WTC11 (cell line): Measurements from ENCODE around the gene LLGL2. TPM values are rescaled to one million over a fixed set of nuclear protein-coding genes. Genes with fewer than 3 reads are reported as not detected.

ENCODE experiments used
- ATAC-seq: fragments of 200-7000 bp; cut with Tn5 transposase; 2 replicates; pipeline ENCODE4 v1.10.0; 2021; ENCODE audit warnings: mild to moderate bottlenecking, moderate library complexity
- CTCF ChIA-PET: fragments of 300-600 bp; sonication (Branson Sonifier 250); formaldehyde crosslinking; loops from one replicate; lab custom pipeline; 2021; ENCODE audit warnings: antibody characterized with exemption; lab: Charles Lee
- POLR2A ChIA-PET: fragments of 350-600 bp; sonication (Branson Sonifier 250); formaldehyde crosslinking; loops from one replicate; lab custom pipeline; 2021; ENCODE audit warnings: antibody characterized with exemption; lab: Charles Lee
- DNase-seq: peaks from one replicate; pipeline ENCODE4 v3.0.0; 2021; ENCODE audit warnings: low spot score
- H3K27ac Mint-ChIP-seq: 2 replicates; pipeline ENCODE4 v1.8.0; 2021; ENCODE audit warnings: mixed read lengths
- H3K27me3 Mint-ChIP-seq: 2 replicates; pipeline ENCODE4 v1.8.0; 2021; ENCODE audit warnings: low read depth, mild to moderate bottlenecking, moderate library complexity, mixed read lengths
- H3K36me3 Mint-ChIP-seq: 2 replicates; pipeline ENCODE4 v1.8.0; 2021; ENCODE audit warnings: mixed read lengths
- H3K4me1 Mint-ChIP-seq: 2 replicates; pipeline ENCODE4 v1.8.0; 2022; ENCODE audit warnings: mixed read lengths
- H3K4me3 Mint-ChIP-seq: 2 replicates; pipeline ENCODE4 v1.8.0; 2021; ENCODE audit warnings: mild to moderate bottlenecking, moderate library complexity, mixed read lengths
- H3K9me3 Mint-ChIP-seq: 2 replicates; pipeline ENCODE4 v1.8.0; 2021; ENCODE audit warnings: mixed read lengths
- IRF2 ChIP-seq: sonication (generic); formaldehyde crosslinking; IDR thresholded peaks from 2 replicates; pipeline ENCODE4 v1.8.0; 2022; ENCODE audit warnings: low read depth, missing genetic modification reagents, borderline replicate concordance
- JAZF1 ChIP-seq: fragments of 250-450 bp; sonication (Bioruptor Pico); IDR thresholded peaks from 2 replicates; pipeline ENCODE4 v1.9.0; 2021; ENCODE audit warnings: moderate library complexity, mild to moderate bottlenecking, inconsistent platforms
- NFATC4 ChIP-seq: fragments of 250-450 bp; sonication (Bioruptor Pico); IDR thresholded peaks from 2 replicates; pipeline ENCODE4 v1.9.0; 2021; ENCODE audit warnings: mild to moderate bottlenecking
- NFE2L1 ChIP-seq: sonication (generic); formaldehyde crosslinking; IDR thresholded peaks from 2 replicates; pipeline ENCODE4 v1.8.1; 2023; ENCODE audit warnings: missing genetic modification reagents
- OVOL2 ChIP-seq: fragments of 250-450 bp; sonication (Bioruptor Pico); IDR thresholded peaks from 2 replicates; pipeline ENCODE4 v1.9.0; 2021; ENCODE audit warnings: mild to moderate bottlenecking, borderline replicate concordance
- ZNF121 ChIP-seq: sonication (generic); formaldehyde crosslinking; IDR thresholded peaks from 2 replicates; pipeline ENCODE4 v1.8.0; 2023; ENCODE audit warnings: missing genetic modification reagents
- ZNF263 ChIP-seq: sonication (generic); formaldehyde crosslinking; IDR thresholded peaks from 2 replicates; pipeline ENCODE4 v1.8.1; 2022; ENCODE audit warnings: low read depth, mild to moderate bottlenecking, moderate library complexity, missing genetic modification reagents
- ZNF423 ChIP-seq: fragments of 250-450 bp; sonication (Bioruptor Pico); IDR thresholded peaks from 2 replicates; pipeline ENCODE4 v2.1.2; 2022; ENCODE audit warnings: mild to moderate bottlenecking, moderate library complexity
- total RNA-seq: library from RNA; stranded (reverse); gene quantifications from 3 replicates; pipeline ENCODE4 v1.2.3, GENCODE V29; 2021
- TF ChIP-seq, protein P1 (sequence below): sonication (generic); formaldehyde crosslinking; conservative IDR thresholded peaks from 2 replicates; pipeline ENCODE4 v1.8.1; 2022; ENCODE audit warnings: mild to moderate bottlenecking, missing genetic modification reagents
- TF ChIP-seq, protein P2 (sequence below): fragments of 250-450 bp; sonication (Bioruptor Pico); conservative IDR thresholded peaks from 2 replicates; pipeline ENCODE4 v1.9.0; 2021; ENCODE audit warnings: mild to moderate bottlenecking
- TF ChIP-seq, protein P3 (sequence below): sonication (generic); formaldehyde crosslinking; IDR thresholded peaks from 2 replicates; pipeline ENCODE4 v1.8.0; 2023; ENCODE audit warnings: missing genetic modification reagents, mild to moderate bottlenecking, borderline replicate concordance
- TF ChIP-seq, protein P4 (sequence below): fragments of 250-450 bp; sonication (Bioruptor Pico); IDR thresholded peaks from 2 replicates; pipeline ENCODE4 v1.9.0; 2021; ENCODE audit warnings: mild to moderate bottlenecking
- TF ChIP-seq, protein P5 (sequence below): sonication (generic); formaldehyde crosslinking; IDR thresholded peaks from 2 replicates; pipeline ENCODE4 v1.8.1; 2023; ENCODE audit warnings: mild to moderate bottlenecking, missing genetic modification reagents
- TF ChIP-seq, protein P6 (sequence below): sonication (generic); formaldehyde crosslinking; IDR thresholded peaks from 2 replicates; pipeline ENCODE4 v1.8.1; 2023; ENCODE audit warnings: mild to moderate bottlenecking, missing genetic modification reagents, borderline replicate concordance
- TF ChIP-seq, protein P7 (sequence below): sonication (generic); formaldehyde crosslinking; IDR thresholded peaks from 2 replicates; pipeline ENCODE4 v1.8.1; 2022; ENCODE audit warnings: mild to moderate bottlenecking, moderate library complexity, missing genetic modification reagents

The LLGL2 gene
- total RNA-seq, 1 experiment from 2014 or later: 103 TPM

DNA sequence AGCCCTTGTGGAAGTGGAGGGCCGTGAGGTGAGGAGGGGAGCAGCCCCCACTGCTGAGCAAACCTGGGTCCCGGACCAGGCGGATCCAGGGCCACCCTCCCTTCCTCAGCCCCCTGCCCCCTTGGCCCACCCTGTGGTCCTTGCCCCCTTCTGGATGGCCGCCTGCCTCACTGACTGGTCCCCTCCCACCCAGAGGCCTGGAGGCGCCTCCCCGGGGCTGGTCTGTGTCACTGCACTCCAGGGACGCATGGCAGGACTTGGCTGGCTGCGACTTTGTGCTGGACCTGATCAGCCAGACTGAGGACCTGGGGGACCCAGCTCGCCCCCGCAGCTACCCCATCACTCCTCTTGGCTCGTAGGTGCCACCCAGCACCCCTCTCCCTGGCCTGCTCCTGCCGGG lies 88.5 kb downstream of the LLGL2 start:
- 0 out of 2 replicates have a peak, but pooled peaks have one; percentile 21 for TF ChIP-seq ZNF121 (CRISPR knock-in tag)
- TF ChIP-seq, protein P1, sequence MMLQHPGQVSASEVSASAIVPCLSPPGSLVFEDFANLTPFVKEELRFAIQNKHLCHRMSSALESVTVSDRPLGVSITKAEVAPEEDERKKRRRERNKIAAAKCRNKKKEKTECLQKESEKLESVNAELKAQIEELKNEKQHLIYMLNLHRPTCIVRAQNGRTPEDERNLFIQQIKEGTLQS (CRISPR knock-in tag): no peak
- H3K4me3 Mint-ChIP-seq: no peak overlapping the region
- H3K36me3 Mint-ChIP-seq: no peaks in the 10 kb centered on the region
- CTCF ChIA-PET: interaction anchor here (0.8 to 19.0 kb wide), 18 partner anchors 9 to 216 kb away, joined by 3 to 304 read pairs (median 6); partner anchors contain the start of genes SMIM5 and TSEN54
- peak; percentile 65 for DNase-seq
- ATAC-seq: peak; percentile 77
- no peaks in the 10 kb centered on the region for H3K9me3 Mint-ChIP-seq
- no peak overlapping the region for H3K27ac Mint-ChIP-seq
- H3K27me3 Mint-ChIP-seq: no peaks in the 10 kb centered on the region
- POLR2A ChIA-PET: no interaction called here
- H3K4me1 Mint-ChIP-seq: no peaks in the 10 kb centered on the region

DNA sequence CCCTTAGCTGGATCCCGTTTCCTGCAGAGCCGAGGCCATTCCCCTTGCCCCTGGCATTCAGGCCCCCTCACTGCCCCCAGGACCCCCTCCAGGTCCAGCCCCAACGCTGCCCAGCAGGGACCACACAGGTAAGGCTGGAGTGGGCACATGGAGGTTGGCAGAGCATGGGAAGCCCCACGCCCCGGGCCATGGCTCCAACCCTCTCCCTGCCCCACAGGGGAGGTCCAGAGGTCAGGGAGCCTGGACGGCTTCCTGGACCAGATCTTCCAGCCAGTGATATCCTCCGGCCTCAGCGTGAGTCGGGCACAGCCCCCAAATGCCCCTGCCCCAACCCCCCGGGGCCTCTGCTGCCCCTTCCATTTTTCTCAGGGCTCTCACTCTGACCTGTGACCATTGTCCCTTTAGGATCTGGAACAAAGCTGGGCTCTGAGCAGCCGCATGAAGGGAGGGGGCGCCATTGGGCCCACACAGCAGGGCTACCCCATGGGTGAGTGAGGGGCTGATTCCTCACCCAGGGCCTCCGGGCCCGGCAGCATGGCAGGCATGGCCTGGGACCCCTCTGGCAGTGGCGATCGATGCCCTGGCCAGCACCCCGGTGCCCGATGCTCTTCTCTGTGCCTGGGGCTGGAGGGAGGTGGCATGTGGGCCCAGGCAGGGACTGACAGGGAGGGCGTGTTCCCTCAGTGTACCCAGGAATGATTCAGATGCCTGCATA lies 89.2 kb downstream of the LLGL2 start:
- CTCF ChIA-PET: interaction anchor here (0.6 to 19.0 kb wide), 18 partner anchors 10 to 421 kb away, joined by 3 to 304 read pairs (median 6); partner anchors contain the start of genes SMIM5 and TSEN54
- no peak for DNase-seq
- H3K4me3 Mint-ChIP-seq: no peak overlapping the region
- no peak overlapping the region for H3K27ac Mint-ChIP-seq
- H3K27me3 Mint-ChIP-seq: no peaks in the 10 kb centered on the region
- POLR2A ChIA-PET: interaction anchor here (0.5 kb wide), 1 partner anchor 196 kb away, joined by 3 read pairs; no protein-coding TSS in a partner anchor
- H3K36me3 Mint-ChIP-seq: no peaks in the 10 kb centered on the region
- ATAC-seq: peak; percentile 17; the same call in 1 of the 2 replicates
- no peaks in the 10 kb centered on the region for H3K4me1 Mint-ChIP-seq
- H3K9me3 Mint-ChIP-seq: no peaks in the 10 kb centered on the region
- TF ChIP-seq, protein P2, sequence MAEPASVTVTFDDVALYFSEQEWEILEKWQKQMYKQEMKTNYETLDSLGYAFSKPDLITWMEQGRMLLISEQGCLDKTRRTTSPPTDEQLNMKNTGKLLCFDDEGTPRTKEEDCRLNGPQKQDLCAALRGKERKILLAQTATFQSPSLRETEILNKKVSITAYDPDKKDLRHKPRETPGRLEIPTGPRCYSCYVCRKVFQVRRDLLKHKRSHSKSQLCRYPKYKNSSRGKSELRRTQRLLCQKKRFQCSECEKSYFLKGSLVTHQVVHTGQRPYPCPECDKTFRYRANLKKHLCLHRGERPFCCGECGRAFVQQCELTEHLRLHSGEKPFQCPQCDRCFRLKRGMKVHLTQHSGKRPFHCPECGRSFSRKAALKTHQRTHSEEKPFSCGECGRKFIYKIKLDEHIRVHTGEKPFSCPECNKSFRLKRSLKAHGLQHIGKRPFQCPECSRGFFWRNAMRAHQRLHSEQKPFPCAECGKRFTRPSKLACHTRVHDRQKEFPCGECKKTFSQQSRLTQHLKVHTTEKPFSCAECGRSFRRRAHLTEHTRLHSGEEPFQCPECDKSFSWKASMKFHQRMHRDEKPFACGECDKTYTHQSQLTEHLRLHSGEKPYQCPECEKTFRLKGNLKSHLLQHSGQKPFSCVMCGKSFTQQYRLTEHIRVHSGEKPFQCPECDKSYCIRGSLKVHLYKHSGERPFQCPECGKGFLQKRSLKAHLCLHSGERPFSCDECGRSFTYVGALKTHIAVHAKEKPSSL (CRISPR knock-in tag): no peak
- TF ChIP-seq OVOL2: no peak
- TF ChIP-seq JAZF1 (CRISPR knock-in tag): no peak
- no peak for TF ChIP-seq NFE2L1 (CRISPR knock-in tag)
- TF ChIP-seq, protein P3, sequence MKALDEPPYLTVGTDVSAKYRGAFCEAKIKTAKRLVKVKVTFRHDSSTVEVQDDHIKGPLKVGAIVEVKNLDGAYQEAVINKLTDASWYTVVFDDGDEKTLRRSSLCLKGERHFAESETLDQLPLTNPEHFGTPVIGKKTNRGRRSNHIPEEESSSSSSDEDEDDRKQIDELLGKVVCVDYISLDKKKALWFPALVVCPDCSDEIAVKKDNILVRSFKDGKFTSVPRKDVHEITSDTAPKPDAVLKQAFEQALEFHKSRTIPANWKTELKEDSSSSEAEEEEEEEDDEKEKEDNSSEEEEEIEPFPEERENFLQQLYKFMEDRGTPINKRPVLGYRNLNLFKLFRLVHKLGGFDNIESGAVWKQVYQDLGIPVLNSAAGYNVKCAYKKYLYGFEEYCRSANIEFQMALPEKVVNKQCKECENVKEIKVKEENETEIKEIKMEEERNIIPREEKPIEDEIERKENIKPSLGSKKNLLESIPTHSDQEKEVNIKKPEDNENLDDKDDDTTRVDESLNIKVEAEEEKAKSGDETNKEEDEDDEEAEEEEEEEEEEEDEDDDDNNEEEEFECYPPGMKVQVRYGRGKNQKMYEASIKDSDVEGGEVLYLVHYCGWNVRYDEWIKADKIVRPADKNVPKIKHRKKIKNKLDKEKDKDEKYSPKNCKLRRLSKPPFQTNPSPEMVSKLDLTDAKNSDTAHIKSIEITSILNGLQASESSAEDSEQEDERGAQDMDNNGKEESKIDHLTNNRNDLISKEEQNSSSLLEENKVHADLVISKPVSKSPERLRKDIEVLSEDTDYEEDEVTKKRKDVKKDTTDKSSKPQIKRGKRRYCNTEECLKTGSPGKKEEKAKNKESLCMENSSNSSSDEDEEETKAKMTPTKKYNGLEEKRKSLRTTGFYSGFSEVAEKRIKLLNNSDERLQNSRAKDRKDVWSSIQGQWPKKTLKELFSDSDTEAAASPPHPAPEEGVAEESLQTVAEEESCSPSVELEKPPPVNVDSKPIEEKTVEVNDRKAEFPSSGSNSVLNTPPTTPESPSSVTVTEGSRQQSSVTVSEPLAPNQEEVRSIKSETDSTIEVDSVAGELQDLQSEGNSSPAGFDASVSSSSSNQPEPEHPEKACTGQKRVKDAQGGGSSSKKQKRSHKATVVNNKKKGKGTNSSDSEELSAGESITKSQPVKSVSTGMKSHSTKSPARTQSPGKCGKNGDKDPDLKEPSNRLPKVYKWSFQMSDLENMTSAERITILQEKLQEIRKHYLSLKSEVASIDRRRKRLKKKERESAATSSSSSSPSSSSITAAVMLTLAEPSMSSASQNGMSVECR: no peak
- TF ChIP-seq, protein P4, sequence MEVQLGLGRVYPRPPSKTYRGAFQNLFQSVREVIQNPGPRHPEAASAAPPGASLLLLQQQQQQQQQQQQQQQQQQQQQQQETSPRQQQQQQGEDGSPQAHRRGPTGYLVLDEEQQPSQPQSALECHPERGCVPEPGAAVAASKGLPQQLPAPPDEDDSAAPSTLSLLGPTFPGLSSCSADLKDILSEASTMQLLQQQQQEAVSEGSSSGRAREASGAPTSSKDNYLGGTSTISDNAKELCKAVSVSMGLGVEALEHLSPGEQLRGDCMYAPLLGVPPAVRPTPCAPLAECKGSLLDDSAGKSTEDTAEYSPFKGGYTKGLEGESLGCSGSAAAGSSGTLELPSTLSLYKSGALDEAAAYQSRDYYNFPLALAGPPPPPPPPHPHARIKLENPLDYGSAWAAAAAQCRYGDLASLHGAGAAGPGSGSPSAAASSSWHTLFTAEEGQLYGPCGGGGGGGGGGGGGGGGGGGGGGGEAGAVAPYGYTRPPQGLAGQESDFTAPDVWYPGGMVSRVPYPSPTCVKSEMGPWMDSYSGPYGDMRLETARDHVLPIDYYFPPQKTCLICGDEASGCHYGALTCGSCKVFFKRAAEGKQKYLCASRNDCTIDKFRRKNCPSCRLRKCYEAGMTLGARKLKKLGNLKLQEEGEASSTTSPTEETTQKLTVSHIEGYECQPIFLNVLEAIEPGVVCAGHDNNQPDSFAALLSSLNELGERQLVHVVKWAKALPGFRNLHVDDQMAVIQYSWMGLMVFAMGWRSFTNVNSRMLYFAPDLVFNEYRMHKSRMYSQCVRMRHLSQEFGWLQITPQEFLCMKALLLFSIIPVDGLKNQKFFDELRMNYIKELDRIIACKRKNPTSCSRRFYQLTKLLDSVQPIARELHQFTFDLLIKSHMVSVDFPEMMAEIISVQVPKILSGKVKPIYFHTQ (CRISPR knock-in tag): no peak
- TF ChIP-seq, protein P5, sequence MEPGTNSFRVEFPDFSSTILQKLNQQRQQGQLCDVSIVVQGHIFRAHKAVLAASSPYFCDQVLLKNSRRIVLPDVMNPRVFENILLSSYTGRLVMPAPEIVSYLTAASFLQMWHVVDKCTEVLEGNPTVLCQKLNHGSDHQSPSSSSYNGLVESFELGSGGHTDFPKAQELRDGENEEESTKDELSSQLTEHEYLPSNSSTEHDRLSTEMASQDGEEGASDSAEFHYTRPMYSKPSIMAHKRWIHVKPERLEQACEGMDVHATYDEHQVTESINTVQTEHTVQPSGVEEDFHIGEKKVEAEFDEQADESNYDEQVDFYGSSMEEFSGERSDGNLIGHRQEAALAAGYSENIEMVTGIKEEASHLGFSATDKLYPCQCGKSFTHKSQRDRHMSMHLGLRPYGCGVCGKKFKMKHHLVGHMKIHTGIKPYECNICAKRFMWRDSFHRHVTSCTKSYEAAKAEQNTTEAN (CRISPR knock-in tag): no peak
- TF ChIP-seq ZNF263 (CRISPR knock-in tag): no peak
- TF ChIP-seq, protein P6, sequence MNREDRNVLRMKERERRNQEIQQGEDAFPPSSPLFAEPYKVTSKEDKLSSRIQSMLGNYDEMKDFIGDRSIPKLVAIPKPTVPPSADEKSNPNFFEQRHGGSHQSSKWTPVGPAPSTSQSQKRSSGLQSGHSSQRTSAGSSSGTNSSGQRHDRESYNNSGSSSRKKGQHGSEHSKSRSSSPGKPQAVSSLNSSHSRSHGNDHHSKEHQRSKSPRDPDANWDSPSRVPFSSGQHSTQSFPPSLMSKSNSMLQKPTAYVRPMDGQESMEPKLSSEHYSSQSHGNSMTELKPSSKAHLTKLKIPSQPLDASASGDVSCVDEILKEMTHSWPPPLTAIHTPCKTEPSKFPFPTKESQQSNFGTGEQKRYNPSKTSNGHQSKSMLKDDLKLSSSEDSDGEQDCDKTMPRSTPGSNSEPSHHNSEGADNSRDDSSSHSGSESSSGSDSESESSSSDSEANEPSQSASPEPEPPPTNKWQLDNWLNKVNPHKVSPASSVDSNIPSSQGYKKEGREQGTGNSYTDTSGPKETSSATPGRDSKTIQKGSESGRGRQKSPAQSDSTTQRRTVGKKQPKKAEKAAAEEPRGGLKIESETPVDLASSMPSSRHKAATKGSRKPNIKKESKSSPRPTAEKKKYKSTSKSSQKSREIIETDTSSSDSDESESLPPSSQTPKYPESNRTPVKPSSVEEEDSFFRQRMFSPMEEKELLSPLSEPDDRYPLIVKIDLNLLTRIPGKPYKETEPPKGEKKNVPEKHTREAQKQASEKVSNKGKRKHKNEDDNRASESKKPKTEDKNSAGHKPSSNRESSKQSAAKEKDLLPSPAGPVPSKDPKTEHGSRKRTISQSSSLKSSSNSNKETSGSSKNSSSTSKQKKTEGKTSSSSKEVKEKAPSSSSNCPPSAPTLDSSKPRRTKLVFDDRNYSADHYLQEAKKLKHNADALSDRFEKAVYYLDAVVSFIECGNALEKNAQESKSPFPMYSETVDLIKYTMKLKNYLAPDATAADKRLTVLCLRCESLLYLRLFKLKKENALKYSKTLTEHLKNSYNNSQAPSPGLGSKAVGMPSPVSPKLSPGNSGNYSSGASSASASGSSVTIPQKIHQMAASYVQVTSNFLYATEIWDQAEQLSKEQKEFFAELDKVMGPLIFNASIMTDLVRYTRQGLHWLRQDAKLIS: no peak
- no peak for TF ChIP-seq NFATC4
- TF ChIP-seq, protein P7, sequence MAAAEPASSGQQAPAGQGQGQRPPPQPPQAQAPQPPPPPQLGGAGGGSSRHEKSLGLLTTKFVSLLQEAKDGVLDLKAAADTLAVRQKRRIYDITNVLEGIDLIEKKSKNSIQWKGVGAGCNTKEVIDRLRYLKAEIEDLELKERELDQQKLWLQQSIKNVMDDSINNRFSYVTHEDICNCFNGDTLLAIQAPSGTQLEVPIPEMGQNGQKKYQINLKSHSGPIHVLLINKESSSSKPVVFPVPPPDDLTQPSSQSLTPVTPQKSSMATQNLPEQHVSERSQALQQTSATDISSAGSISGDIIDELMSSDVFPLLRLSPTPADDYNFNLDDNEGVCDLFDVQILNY (CRISPR knock-in tag): no peak
- no peak for TF ChIP-seq ZNF423
- no peak for TF ChIP-seq IRF2 (CRISPR knock-in tag)
